Mucosa of stomach (tissue), 1 donor: ENCODE data around the gene LRRC61.
"Not testable (repeated sequence)": the region's sequence is repeated elsewhere in the genome, so short reads cannot be mapped to it uniquely, and the experiment has no call there.

Experiments used
- H3K27me3 ChIP-seq: one replicate; pipeline ENCODE4 v1.7.0; 2013; ENCODE audit warnings: mild to moderate bottlenecking, low read length; ENCODE audit not compliant: control insufficient read depth, insufficient read depth
- H3K36me3 ChIP-seq: one replicate; pipeline ENCODE4 v1.7.0; 2013; ENCODE audit warnings: low read length; ENCODE audit not compliant: control insufficient read depth, insufficient read depth
- H3K4me1 ChIP-seq: one replicate; pipeline ENCODE4 v1.7.0; 2013; ENCODE audit warnings: mild to moderate bottlenecking, low read length; ENCODE audit not compliant: control insufficient read depth, insufficient read depth
- H3K4me3 ChIP-seq: one replicate; pipeline ENCODE4 v1.7.0; 2013; ENCODE audit warnings: low read length
- H3K9ac ChIP-seq: one replicate; pipeline ENCODE4 v1.7.0; 2013; ENCODE audit warnings: mild to moderate bottlenecking, low read length, moderate library complexity
- H3K9me3 ChIP-seq: one replicate; pipeline ENCODE4 v1.7.0; 2013; ENCODE audit warnings: mild to moderate bottlenecking, low read length, moderate library complexity; ENCODE audit not compliant: control insufficient read depth
- donor health status: Pancreatic carcinoma.

LRRC61 gene

DNA sequence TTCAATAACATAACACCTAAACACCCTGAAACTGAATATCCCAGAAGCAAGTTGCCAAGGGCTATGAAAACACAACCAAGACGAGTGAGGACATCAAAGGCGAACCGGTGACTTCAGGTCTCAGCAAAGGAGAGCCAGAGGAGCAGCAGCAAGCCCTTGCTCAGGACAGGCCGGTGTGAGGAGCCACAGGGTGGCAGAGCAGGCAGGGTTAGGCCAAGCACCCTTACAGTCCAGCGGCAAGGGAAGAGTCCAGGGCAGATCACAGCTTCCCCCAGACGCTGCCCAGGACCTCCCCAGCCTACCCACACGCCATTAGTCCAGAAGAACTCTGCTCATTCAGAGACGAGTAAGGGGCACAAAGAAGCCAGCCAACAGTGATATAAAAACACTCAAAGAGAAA is 27.5 kb upstream of the LRRC61 start:
- H3K27me3 ChIP-seq, H3K9ac ChIP-seq, H3K36me3 ChIP-seq, H3K9me3 ChIP-seq, H3K4me3 ChIP-seq, H3K4me1 ChIP-seq: not testable (repeated sequence)

GRCh38 chr7:150296802-150297201 is 26.4 kb upstream of the LRRC61 start:
- not testable (repeated sequence) for H3K4me1 ChIP-seq, H3K9ac ChIP-seq

GRCh38 chr7:150297978-150298377 is 25.2 kb upstream of the LRRC61 start:
- H3K4me3 ChIP-seq, H3K9ac ChIP-seq, H3K9me3 ChIP-seq, H3K36me3 ChIP-seq, H3K27me3 ChIP-seq, H3K4me1 ChIP-seq: not testable (repeated sequence)

More at GRCh38 chr7:150296802-150297201, 26.4 kb upstream of the LRRC61 start:
- not testable (repeated sequence) for H3K9me3 ChIP-seq, H3K27me3 ChIP-seq, H3K36me3 ChIP-seq, H3K4me3 ChIP-seq

GRCh38 chr7:150302908-150303310 is 20.2 kb upstream of the LRRC61 start:
- not testable (repeated sequence) for H3K36me3 ChIP-seq, H3K9me3 ChIP-seq

DNA sequence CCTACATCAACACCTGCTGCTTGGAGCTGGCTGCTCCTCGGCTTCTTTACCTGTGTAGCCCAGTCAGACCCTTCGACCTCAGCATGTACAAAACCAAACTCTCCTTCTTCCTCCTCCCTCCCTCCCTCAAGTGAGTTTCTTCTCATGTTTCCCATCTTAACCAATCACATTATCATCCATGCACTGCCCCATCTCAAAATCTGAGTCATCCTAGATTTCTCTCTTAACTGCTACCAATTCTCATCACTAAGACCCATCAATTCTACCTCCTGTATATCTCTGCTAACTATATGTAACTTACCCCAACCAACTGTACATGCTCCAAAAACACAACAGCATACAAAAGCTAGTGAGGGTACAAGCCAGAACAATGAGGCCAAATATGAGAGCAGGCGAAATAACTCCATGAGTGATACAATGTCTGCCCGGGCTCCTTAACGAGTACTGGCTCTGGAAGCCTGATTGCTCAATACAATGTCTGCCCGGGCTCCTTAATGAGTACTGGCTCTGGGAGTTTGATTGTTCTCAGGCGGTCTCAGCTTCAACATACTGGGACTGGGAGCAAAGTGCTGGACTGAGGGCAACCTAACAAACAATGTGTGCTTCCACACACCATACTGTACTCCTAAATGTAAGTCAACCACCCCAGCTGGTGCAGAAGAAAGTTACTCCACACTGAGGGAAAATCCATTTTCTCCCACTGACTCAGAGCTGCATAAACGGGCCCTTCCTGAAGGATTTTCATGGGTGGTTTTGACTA is 18.5 kb upstream of the LRRC61 start:
- H3K9ac ChIP-seq, H3K4me3 ChIP-seq, H3K36me3 ChIP-seq, H3K4me1 ChIP-seq, H3K9me3 ChIP-seq, H3K27me3 ChIP-seq: not testable (repeated sequence)

More at GRCh38 chr7:150302908-150303310, 20.2 kb upstream of the LRRC61 start:
- H3K9ac ChIP-seq, H3K27me3 ChIP-seq, H3K4me3 ChIP-seq, H3K4me1 ChIP-seq: not testable (repeated sequence)

DNA sequence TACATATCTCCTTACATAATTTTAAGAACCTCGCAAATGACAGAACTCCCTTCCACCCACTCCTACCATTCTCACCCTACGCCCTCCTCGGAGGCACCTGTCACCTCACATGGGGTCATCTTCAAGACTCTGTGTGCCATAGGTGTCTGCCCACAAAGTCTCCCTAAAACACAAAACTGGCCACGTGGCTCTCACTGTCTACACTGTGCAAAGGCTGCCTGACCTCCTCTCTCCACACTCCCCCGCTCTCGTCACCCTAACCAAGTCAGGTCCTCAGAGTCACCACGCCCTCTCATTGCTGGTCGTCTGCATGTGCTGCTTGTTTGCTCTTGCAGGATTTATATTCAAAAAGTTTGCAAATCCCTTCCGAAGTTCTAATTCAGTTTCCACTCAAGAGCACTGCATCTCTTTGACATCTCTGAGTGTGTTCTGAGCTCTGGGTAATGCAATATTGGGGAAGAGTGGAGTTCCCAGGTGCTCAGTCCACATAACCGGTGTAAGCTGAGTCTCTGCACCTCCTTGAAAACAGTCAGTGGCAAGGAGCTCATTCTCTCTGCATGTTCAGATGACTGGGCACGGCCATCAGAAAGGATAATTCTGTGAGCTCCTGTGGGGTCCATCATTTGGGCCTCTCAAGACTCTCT is 17.8 kb upstream of the LRRC61 start:
- H3K27me3 ChIP-seq, H3K4me1 ChIP-seq, H3K9ac ChIP-seq, H3K4me3 ChIP-seq, H3K9me3 ChIP-seq, H3K36me3 ChIP-seq: not testable (repeated sequence)

GRCh38 chr7:150305903-150306284 is 17.3 kb upstream of the LRRC61 start:
- not testable (repeated sequence) for H3K4me1 ChIP-seq, H3K9ac ChIP-seq, H3K36me3 ChIP-seq, H3K27me3 ChIP-seq, H3K4me3 ChIP-seq, H3K9me3 ChIP-seq

DNA sequence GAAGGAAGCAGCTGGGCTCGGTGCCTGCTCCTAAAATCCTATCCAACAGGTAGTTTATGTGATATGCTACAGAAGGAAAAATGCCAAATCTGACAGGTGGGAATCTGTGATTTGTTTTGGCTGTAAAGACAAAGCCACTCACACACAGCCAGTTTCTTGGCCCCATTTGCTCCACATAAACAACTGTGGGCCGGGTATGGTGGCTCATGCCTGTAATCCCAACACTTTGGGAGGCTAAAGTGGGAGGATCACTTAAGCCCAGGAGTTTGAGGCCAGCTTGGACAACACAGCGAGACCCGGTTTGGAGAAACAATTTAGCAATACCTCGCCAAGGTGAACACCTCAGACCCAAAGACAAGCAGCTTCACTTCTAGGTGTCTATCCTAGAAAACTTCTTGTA is 16.8 kb upstream of the LRRC61 start:
- H3K4me1 ChIP-seq, H3K9me3 ChIP-seq, H3K27me3 ChIP-seq, H3K36me3 ChIP-seq, H3K9ac ChIP-seq, H3K4me3 ChIP-seq: not testable (repeated sequence)

GRCh38 chr7:150307129-150307528 is 16.0 kb upstream of the LRRC61 start:
- Histone ChIP-seq H3K36me3 (no peaks in the 10 kb centered on the region), H3K9ac (no peak overlapping the region), H3K4me1 (no peaks in the 10 kb centered on the region), H3K27me3 (no peaks in the 10 kb centered on the region), H3K9me3 (no peaks in the 10 kb centered on the region), H3K4me3 (no peak overlapping the region)

DNA sequence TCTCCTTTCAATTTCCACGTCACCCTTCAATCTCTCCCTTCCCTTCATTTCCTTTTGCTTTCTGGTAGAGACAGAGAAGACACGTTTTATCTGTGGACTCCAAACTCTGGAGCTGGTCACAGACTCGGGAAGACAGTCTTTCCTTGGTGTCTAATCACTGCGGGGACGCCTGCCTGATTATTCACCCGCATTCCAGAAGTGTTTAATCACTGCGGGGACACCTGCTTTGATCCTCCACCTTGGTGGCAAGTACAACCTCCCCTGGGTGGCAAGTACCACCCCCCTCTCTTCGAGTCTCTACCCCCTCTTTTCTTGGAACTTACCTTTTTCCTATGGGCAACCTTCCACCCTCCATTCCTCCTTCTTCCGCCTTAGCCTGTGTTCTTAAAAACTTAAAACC is 15.3 kb upstream of the LRRC61 start:
- Histone ChIP-seq H3K36me3 (no peaks in the 10 kb centered on the region), H3K9me3 (no peaks in the 10 kb centered on the region), H3K4me3 (no peak overlapping the region), H3K27me3 (no peaks in the 10 kb centered on the region), H3K9ac (no peak overlapping the region), H3K4me1 (no peaks in the 10 kb centered on the region)

GRCh38 chr7:150308575-150308974 is 14.6 kb upstream of the LRRC61 start:
- no peaks in the 10 kb centered on the region for H3K4me1 ChIP-seq
- no peak overlapping the region for H3K9ac ChIP-seq
- no peaks in the 10 kb centered on the region for H3K9me3 ChIP-seq
- no peak overlapping the region for H3K4me3 ChIP-seq
- H3K27me3 ChIP-seq: no peaks in the 10 kb centered on the region
- no peaks in the 10 kb centered on the region for H3K36me3 ChIP-seq

DNA sequence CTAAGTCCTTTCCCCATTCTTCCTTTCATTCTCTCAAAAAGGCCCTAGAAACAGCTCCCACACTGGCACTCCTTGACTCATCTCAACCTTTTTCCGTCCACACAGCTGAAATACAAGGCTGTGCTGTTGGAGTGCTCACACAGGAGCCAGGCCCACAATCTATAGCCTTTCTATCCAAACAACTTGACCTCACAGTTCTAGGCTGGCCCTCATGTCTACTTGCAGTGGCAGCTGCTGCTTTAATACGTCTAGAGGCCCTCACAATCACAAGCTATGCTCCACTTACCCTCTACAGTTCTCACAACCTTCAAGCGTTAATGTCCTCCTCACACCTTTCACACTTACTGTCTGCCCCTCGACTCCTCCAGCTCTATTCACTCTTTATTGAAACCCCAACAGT is 12.0 kb upstream of the LRRC61 start:
- H3K4me1 ChIP-seq: no peaks in the 10 kb centered on the region
- H3K9ac ChIP-seq: no peak overlapping the region

DNA sequence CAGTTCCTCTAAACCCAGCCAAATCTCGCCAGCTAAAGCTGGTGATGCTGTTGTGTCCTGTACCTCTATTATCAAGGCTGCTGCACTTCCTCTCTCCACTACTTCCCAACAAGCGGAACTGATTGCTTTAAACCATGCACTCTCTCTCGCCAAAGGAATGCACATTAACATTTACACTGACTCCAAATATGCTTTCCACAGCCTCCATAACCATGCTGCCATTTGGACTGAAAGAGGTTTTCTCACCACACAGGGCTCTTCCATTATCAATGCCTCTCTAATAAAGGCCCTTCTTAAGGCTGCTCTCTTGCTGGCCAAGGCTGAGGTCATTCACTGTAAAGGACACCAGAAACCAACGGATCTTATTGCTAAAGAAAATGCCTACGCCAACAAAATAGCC is 11.4 kb upstream of the LRRC61 start:
- no peaks in the 10 kb centered on the region for H3K36me3 ChIP-seq
- no peaks in the 10 kb centered on the region for H3K27me3 ChIP-seq
- H3K9ac ChIP-seq: no peak overlapping the region
- no peaks in the 10 kb centered on the region for H3K4me1 ChIP-seq
- no peak overlapping the region for H3K4me3 ChIP-seq
- H3K9me3 ChIP-seq: no peaks in the 10 kb centered on the region

More for the DNA sequence above, 12.0 kb upstream of the LRRC61 start:
- Histone ChIP-seq H3K27me3 (no peaks in the 10 kb centered on the region), H3K36me3 (no peaks in the 10 kb centered on the region), H3K4me3 (no peak overlapping the region), H3K9me3 (no peaks in the 10 kb centered on the region)
